ENCODE measurements around the gene NLK.

DNA sequence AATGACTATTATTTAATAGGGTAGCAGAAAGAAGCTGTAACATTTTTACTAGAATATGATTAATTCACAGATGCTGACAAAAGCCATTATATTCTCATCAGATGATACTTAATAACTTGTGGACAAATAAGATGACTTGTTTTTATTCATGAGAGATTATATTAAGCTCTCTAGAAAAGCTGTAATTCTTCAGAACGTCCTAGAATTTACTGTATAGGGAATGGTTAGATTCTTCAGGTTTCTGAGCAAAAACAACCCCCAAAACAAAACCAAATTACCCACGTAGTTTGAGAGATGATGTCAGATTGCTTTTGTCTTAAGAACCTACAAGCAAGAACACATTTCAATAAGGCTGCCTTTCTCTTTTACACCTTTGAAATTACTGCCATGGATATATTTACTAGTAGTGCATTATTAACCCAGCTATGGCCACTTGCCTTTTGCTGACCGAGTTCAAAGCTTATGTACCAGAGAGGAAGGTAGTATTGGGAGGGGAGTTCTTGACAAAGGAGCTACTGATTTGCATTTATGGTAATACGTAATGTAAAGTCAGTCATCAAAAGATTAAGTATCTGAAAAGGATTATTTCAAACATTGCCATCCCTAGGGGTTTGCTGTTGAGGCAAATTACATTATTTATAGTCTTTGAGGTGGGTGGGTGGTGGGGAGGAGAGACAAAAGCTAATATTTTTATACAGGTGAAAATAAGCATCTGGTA is 51.7 kb downstream of the NLK start:
- TF ChIP-seq, protein P1, sequence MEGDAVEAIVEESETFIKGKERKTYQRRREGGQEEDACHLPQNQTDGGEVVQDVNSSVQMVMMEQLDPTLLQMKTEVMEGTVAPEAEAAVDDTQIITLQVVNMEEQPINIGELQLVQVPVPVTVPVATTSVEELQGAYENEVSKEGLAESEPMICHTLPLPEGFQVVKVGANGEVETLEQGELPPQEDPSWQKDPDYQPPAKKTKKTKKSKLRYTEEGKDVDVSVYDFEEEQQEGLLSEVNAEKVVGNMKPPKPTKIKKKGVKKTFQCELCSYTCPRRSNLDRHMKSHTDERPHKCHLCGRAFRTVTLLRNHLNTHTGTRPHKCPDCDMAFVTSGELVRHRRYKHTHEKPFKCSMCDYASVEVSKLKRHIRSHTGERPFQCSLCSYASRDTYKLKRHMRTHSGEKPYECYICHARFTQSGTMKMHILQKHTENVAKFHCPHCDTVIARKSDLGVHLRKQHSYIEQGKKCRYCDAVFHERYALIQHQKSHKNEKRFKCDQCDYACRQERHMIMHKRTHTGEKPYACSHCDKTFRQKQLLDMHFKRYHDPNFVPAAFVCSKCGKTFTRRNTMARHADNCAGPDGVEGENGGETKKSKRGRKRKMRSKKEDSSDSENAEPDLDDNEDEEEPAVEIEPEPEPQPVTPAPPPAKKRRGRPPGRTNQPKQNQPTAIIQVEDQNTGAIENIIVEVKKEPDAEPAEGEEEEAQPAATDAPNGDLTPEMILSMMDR (IDR thresholded peaks at IDR 0.05), result no peak
- TF ChIP-seq POLR2A (IDR thresholded peaks at IDR 0.05), result no peak
- TF ChIP-seq POLR2AphosphoS5 (IDR thresholded peaks at IDR 0.05; ENCODE audit: insufficient read depth in 1 of 2, low read depth in 1 of 2), result no peak
